ENCODE data around the gene SPINK2.

- TF ChIP-seq CTCF (conservative IDR thresholded peaks at IDR 0.05; ENCODE audit: low read length): no peak
- TF ChIP-seq EZH2phosphoT487 (IDR thresholded peaks at IDR 0.05; ENCODE audit: borderline replicate concordance): no peak
Measured at GRCh38 chr4:56857601-56858309, 36.3 kb upstream of the SPINK2 start.

Measured in Loucy (cell line).